Measurements from ENCODE around the gene MDC1. TPM values are rescaled to one million over a fixed set of nuclear protein-coding genes. Genes with fewer than 3 reads are reported as not detected.

Gene MDC1
- total RNA-seq, 1 experiment from 2014 or later, result 95.9 TPM

GRCh38 chr6:30689022-30689865, 27.8 kb downstream of the MDC1 start:
- CTCF ChIA-PET, result interaction anchor here (2.3 to 4.0 kb wide), 4 partner anchors 10 to 33 kb away, joined by 8 to 49 read pairs (median 28); no protein-coding TSS in a partner anchor
- POLR2A ChIA-PET, result interaction anchor here (2.6 kb wide), 1 partner anchor 191 kb away, joined by 5 read pairs; no protein-coding TSS in a partner anchor
- Mint-ChIP-seq H3K27me3 (ENCODE audit: low read depth) (no peaks in the 10 kb centered on the region), H3K36me3 (peaks cover 3% of the 10 kb centered on the region; the same call in 1 of the 2 replicates), H3K4me3 (peak overlapping the region; percentile 93), H3K4me1 (peaks cover 56% of the 10 kb centered on the region), H3K27ac (no peak overlapping the region), H3K9me3 (no peaks in the 10 kb centered on the region)
- TF ChIP-seq E2F4 (CRISPR knock-in tag; IDR thresholded peaks at IDR 0.05; ENCODE audit: borderline replicate concordance, low read depth) (no peak), AR (CRISPR knock-in tag; IDR thresholded peaks at IDR 0.05) (no peak), ZNF671 (CRISPR knock-in tag; IDR thresholded peaks at IDR 0.05) (no peak), CREB1 (CRISPR knock-in tag; IDR thresholded peaks at IDR 0.05) (no peak)
- TF ChIP-seq, protein P1, sequence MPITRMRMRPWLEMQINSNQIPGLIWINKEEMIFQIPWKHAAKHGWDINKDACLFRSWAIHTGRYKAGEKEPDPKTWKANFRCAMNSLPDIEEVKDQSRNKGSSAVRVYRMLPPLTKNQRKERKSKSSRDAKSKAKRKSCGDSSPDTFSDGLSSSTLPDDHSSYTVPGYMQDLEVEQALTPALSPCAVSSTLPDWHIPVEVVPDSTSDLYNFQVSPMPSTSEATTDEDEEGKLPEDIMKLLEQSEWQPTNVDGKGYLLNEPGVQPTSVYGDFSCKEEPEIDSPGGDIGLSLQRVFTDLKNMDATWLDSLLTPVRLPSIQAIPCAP (CRISPR knock-in tag; IDR thresholded peaks at IDR 0.05), result 0 out of 2 replicates have a peak, but pooled peaks have one; percentile 18
- DNase-seq (ENCODE audit: low spot score) (no peak), ATAC-seq (no peak)

- ATAC-seq (no peak), DNase-seq (ENCODE audit: low spot score) (no peak)
- Mint-ChIP-seq H3K4me3 (peak overlapping the region; percentile 80), H3K4me1 (peaks cover 62% of the 10 kb centered on the region), H3K27me3 (ENCODE audit: low read depth) (no peaks in the 10 kb centered on the region), H3K9me3 (no peaks in the 10 kb centered on the region), H3K27ac (no peak overlapping the region), H3K36me3 (peaks cover 3% of the 10 kb centered on the region; the same call in 1 of the 2 replicates)
- ChIA-PET CTCF (interaction anchor here (1.7 to 2.8 kb wide), 3 partner anchors 10 to 33 kb away, joined by 13 to 42 read pairs (median 14); partner anchors contain the start of gene DHX16), POLR2A (interaction anchor here (0.8 to 2.6 kb wide), 4 partner anchors 23 to 192 kb away, joined by 3 to 5 read pairs (median 4); partner anchors contain the start of genes GNL1, MRPS18B and PPP1R10)
- no peak for TF ChIP-seq CREB1 (CRISPR knock-in tag; IDR thresholded peaks at IDR 0.05)
- TF ChIP-seq E2F5 (CRISPR knock-in tag; IDR thresholded peaks at IDR 0.05), result no peak
- TF ChIP-seq PRRX2 (CRISPR knock-in tag; IDR thresholded peaks at IDR 0.05), result no peak
- no peak for TF ChIP-seq FOXK1 (CRISPR knock-in tag; IDR thresholded peaks at IDR 0.05)
- TF ChIP-seq GTF2I (CRISPR knock-in tag; conservative IDR thresholded peaks at IDR 0.05), result no peak
- no peak for TF ChIP-seq FOXP4 (CRISPR knock-in tag; IDR thresholded peaks at IDR 0.05)
- TF ChIP-seq JAZF1 (CRISPR knock-in tag; IDR thresholded peaks at IDR 0.05), result no peak
- no peak for TF ChIP-seq NR1H2 (CRISPR knock-in tag; IDR thresholded peaks at IDR 0.05)
- no peak for TF ChIP-seq ZNF671 (CRISPR knock-in tag; IDR thresholded peaks at IDR 0.05)
- TF ChIP-seq RELA (CRISPR knock-in tag; IDR thresholded peaks at IDR 0.05; ENCODE audit: borderline replicate concordance), result no peak
- no peak for TF ChIP-seq SOX15 (CRISPR knock-in tag; IDR thresholded peaks at IDR 0.05)
- no peak for TF ChIP-seq KAT7 (CRISPR knock-in tag; IDR thresholded peaks at IDR 0.05; ENCODE audit: borderline replicate concordance)
- TF ChIP-seq, protein P2, sequence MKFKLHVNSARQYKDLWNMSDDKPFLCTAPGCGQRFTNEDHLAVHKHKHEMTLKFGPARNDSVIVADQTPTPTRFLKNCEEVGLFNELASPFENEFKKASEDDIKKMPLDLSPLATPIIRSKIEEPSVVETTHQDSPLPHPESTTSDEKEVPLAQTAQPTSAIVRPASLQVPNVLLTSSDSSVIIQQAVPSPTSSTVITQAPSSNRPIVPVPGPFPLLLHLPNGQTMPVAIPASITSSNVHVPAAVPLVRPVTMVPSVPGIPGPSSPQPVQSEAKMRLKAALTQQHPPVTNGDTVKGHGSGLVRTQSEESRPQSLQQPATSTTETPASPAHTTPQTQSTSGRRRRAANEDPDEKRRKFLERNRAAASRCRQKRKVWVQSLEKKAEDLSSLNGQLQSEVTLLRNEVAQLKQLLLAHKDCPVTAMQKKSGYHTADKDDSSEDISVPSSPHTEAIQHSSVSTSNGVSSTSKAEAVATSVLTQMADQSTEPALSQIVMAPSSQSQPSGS (CRISPR knock-in tag; IDR thresholded peaks at IDR 0.05; ENCODE audit: borderline replicate concordance, low read depth), result no peak
- TF ChIP-seq, protein P3, sequence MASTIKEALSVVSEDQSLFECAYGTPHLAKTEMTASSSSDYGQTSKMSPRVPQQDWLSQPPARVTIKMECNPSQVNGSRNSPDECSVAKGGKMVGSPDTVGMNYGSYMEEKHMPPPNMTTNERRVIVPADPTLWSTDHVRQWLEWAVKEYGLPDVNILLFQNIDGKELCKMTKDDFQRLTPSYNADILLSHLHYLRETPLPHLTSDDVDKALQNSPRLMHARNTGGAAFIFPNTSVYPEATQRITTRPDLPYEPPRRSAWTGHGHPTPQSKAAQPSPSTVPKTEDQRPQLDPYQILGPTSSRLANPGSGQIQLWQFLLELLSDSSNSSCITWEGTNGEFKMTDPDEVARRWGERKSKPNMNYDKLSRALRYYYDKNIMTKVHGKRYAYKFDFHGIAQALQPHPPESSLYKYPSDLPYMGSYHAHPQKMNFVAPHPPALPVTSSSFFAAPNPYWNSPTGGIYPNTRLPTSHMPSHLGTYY (CRISPR knock-in tag; IDR thresholded peaks at IDR 0.05), result no peak
- no peak for TF ChIP-seq GRHL2 (CRISPR knock-in tag; IDR thresholded peaks at IDR 0.05; ENCODE audit: insufficient replicate concordance, severe bottlenecking)
- TF ChIP-seq CBFB (CRISPR knock-in tag; IDR thresholded peaks at IDR 0.05; ENCODE audit: low read depth), result no peak
- TF ChIP-seq NFATC4 (CRISPR knock-in tag; IDR thresholded peaks at IDR 0.05), result no peak
- no peak for TF ChIP-seq ZNF317 (CRISPR knock-in tag; IDR thresholded peaks at IDR 0.05; ENCODE audit: borderline replicate concordance, low read depth)
- TF ChIP-seq MAX (CRISPR knock-in tag; IDR thresholded peaks at IDR 0.05), result no peak
- TF ChIP-seq ZNF138 (CRISPR knock-in tag; conservative IDR thresholded peaks at IDR 0.05), result no peak
Observed at GRCh38 chr6:30688569-30688968, 28.5 kb downstream of the MDC1 start.
